ENCODE results near the gene MAP3K13.

MAP3K13 gene, protein sequence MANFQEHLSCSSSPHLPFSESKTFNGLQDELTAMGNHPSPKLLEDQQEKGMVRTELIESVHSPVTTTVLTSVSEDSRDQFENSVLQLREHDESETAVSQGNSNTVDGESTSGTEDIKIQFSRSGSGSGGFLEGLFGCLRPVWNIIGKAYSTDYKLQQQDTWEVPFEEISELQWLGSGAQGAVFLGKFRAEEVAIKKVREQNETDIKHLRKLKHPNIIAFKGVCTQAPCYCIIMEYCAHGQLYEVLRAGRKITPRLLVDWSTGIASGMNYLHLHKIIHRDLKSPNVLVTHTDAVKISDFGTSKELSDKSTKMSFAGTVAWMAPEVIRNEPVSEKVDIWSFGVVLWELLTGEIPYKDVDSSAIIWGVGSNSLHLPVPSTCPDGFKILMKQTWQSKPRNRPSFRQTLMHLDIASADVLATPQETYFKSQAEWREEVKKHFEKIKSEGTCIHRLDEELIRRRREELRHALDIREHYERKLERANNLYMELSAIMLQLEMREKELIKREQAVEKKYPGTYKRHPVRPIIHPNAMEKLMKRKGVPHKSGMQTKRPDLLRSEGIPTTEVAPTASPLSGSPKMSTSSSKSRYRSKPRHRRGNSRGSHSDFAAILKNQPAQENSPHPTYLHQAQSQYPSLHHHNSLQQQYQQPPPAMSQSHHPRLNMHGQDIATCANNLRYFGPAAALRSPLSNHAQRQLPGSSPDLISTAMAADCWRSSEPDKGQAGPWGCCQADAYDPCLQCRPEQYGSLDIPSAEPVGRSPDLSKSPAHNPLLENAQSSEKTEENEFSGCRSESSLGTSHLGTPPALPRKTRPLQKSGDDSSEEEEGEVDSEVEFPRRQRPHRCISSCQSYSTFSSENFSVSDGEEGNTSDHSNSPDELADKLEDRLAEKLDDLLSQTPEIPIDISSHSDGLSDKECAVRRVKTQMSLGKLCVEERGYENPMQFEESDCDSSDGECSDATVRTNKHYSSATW

DNA sequence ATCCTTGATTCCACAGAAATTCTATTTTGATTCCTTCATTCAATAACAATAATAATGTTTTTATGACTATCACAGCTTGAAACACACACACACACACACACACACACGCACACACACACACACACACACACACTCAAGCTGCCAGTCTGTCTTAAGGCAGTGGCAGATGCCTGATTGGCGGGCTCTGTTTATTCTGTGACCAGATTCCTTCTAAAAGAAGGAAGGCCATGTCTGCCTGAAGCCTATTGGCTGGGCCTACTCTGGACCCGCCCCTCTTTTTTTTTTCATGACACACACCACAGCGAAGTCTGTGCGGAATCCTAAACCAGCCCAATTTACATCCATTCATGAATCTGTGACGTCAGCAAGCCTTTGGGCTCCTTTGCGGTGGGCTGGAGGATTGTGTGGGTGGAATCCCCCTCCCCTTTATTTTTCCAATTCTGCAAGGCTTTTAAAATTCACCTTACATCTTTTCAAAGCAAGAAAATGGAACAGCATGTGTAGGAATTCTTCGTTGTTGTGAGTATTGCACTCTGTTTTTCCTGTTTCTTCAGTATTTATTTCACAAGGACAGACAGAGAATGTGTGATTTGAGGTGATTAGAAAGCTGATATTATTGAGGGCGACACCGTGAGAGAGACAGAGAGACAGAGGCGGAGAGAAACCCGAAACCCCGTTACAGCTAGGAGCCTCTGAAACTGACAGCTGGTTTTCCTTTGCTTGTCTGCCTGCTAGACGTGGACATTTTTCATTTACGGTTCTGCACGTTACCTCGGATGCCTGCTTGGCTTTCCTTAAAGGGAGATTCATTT is at the start of gene MAP3K13:
Gene MAP3K13 (plus strand): TSS at position 287 of the 812 bp plus-strand sequence. CDS start 65,446 bp downstream, outside the sequence.
- peak; percentile 79 for DNase-seq

DNA sequence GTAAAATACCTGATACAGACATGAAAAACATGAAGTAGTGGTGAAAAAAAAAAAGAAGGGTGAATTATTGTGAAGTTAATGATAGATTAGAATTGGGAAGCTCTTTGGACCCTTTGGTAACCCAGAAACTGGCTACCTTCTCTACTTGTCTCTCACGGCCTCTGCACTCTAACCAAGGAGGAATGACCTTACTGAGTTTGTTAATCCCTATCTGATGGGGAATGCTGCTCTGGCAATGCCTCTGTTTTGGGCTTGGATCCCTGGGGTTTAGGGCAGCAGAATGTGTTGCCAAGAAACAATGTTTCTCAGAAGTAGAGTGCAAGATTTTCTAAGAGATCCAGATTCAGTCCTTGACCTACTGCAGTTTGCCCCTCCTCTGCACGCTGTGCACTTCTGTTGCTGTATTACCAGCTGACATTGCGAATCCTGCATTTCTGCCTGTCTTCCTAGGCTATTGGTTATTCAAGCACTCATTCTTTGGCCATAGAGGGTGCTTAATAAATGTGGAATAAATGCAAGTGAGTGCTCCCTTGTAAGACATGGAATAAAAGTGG is 49.2 kb upstream of the MAP3K13 start:
- no peak for DNase-seq

DNA sequence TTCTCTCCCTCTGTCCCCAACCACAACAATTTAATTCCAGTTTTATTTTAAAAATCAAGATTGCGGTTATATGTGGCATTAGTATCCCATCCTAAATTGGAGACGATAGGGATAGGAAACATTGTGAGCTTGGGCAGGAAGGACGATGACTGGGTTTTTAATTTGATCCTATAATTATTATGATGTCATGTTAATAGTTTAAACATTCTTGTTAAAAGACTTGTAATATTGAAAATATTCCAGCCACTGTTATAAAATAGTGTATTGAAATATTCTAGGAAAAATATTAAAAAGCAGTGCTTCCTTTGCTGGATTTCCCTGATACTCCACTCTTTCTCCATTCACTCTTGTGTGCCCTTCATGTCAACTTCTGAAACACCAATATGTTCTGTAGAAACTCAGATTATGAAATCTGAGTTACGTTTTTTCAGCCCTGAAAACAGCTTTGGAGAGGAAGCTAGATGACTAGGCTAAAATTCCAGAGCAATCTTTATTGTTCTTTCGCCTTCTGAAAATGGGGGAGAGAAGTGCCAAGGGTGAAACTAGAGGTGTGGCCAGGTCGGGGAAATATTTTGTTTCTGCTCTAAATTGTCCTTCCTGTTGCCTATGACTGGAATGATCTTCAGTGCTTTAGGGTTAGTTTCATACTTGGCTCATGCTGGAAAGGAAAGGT is 46.1 kb upstream of the MAP3K13 start:
- DNase-seq: no peak

DNA sequence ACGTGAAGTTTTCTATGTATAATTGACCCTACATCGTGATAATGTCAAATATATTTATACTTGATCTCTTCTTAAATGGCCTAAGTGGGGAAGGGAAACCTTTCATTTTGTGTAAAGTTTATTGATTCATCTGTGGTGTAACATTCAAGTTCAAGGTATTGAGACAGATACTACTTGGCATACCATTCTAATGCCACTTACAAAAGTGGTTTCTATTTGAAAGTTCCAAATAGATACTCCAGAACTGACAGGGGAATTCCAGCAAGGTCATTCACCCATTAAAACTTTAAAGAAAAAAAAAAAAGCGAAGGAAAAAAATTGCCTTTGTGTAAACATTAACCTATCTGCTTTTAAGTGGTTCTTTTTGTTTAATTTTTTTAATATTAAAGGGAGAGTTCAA is 45.3 kb upstream of the MAP3K13 start:
- DNase-seq: no peak

DNA sequence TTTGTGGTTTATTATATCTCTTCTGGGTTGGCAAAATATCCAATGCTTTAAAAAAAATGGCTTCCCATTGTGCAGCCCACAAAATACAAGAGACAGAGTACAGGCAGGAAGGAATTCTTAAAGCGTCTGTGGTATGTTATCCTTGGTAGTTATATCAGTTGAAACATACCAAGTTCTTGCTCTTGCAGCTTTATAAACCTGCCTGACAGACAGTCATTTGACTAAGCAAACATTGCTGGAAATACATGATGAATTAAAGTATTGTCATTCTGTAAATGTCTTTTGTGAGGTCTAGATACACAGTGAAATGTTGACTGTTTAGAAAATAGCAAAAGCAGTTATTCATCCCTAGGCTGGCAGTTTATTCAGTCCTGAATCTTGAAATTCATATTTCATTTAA is 44.8 kb upstream of the MAP3K13 start:
- no peak for DNase-seq

DNA sequence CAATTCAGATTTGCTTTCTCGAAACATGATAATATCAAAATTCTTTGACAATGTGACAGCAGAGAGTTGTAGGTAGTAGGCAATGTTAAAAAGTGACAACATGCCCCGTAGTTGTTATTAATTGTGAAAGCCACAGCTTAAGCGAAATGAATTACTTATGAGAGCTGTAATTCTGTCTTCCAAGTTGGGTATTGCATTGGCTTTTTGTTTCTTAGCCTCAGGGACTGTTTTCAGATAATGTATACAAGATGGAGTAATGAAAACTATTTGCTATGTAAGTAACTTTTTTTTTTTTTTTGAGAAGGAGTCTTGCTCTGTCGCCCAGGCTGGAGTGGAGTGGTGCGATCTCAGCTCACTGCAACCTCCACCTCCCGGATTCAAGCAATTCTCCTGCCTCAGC is 43.1 kb upstream of the MAP3K13 start:
- no peak for DNase-seq

DNA sequence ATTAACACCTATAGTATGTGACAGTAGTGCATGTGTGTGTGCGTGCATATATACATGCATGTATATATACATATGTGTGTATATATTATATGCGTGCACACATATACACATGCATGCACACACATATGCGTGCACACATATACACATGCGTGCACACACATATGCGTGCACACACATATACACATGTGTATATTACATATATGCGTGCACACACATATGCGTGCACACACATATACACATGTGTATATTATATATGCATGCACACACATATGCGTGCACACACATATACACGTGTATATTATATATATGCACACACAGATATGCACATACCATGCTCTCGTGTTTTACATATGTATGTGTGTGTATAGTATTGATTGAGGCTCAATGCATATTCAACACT is 42.0 kb upstream of the MAP3K13 start:
- no peak for DNase-seq

DNA sequence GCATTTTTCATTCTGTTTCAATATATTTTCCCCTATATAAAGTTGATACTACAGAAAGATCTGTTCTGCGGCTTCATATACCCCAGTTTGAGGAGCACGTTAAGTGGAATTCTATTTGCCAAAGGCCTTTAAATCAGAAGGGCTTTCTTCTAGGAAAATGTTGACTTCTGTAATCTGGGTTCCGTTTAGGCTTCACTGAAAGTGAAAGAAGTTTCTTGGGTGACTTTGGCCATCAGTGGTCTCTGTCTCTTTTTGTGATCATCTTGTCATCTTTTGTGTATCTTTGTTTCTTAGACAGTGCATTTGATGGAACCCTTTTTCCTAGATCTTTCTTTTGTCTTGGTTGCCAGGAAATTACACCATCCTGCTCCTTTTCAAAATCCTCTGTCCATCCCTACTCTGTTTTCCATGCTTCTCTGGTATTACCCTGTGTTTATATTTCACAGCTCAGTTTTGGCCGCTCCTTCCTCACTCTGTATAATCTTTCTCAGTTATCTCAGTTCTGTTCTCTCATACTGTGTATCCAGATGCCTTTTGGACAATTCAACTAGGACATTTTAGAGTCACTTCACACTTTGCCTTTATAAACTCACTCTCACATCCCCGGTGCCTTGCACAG is 40.7 kb upstream of the MAP3K13 start:
- DNase-seq: no peak

DNA sequence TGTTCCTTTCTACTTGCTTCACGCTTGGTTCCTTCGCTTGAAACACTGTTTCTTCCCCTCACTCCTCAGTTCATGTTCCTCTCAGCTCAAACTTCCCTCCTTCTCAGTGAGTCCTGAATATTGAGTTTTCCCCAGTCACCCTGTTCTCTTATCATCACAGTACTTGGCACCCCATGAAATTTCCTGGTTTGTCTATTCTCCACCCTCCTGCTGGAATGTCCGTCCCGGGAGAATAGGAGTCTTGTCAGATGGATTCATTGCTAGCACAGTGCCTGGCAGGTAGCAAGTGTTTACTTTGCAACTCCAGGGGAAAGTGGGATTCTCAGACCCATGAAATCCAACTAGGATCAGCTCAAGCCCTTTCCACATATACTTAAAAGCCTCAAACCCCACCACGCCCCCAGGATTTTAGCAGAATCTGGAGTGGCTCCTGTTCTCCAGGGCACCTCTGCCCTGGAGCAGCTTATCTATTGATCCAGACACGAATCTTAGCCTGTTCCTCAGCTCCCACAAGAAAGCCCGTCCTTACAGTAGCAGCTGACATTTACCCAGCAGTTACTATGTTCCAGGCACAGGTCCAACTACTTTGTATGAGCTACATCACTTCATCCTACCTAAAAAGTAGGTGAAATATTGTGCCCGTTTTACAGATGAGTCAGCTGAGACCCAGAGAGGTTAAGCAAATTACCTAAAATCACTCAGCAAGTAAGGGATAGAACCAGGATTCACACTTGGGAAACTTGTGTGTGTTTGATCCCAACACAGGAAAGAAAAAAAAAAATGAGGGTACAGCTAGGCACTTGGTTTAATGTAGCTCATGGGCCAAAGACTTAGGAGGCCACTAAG is 36.8 kb upstream of the MAP3K13 start:
- DNase-seq: no peak

DNA sequence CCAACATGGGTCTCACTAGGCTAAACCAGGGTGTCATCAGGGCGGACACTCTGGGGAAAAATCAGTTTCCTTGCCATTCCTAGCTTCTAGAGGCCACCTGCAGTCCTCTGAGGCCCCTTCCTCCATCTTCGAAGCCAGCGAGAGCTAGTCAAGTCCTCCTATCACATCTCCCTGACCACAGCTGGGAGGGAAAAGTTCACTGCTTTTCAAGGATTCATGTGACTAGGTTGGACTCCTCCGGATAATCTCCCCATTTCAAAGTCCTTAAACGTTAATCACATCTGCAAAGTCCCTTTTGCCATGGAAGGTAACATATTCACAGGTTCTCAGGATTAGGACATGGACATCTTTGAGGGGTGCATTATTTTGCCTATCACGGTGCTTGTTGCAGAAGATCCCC is 35.9 kb upstream of the MAP3K13 start:
- DNase-seq: no peak

DNA sequence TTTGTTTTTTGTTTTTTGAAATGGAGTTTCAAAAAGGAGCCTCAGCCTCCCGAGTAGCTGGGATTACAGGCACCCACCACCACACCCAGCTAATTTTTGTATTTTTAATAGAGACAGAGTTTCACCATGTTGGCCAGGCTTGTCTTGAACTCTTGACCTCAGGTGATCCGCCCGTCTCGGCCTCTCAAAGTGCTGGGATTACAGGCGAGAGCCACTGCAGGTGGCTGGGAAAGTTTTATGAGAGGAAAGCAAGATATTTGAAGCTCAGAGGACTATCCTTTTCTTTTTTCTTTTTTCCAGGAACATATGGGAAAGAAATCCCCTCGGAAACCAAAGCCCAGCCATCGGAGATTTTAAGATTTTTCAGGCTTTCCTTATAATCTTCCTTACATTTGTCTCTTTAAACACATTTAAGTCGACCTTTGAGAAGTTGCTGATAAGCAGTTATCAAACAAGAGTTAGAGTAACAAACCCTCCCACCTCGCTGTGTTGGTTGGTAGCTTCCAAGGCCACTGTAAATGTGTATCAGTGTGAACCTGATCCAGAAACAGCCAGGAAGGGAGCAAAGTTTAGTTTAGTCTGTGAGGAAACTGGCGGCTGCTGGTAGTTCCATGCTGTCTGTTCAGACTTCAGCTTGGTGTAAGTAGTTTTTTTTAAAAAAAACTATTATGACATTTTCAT is 34.5 kb upstream of the MAP3K13 start:
- no peak for DNase-seq

DNA sequence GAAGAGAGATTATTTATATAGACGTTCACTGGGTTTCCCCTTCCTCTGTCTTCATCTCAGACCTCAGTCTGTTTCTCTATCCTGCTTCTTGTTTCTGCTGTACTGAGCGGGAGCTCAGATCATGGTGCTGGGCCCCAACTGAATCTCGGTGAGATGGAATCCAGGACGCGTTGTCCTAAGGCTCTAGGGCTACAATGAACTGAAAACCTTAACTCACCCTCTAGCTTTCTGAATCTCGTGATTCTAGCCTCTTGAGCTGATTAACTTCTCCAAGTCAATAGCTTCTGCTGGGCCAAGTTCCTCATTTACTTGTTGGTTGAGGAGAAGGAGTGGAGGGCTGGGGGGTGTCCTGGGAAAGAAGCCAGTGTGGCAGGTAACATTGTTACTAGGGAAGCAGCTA is 32.7 kb upstream of the MAP3K13 start:
- no peak for DNase-seq

DNA sequence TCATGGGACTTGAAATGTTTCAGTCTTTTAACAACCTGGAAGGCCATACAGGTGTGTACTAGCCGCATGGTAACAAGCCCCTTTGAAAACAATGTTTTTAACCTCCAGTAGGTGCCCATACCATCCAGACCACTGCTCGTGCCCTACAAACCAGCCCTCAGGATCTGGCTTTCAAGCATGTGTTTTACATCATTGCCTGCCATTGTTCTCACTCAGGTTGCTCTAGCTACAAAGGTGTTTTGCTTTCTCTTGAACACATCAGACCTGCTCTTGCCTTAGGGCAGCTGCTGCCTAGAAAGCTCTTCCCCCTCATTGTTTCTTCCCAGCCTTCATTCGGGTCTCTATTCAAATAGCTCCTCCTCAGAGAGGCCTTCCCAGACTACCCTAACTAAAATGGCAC is 32.3 kb upstream of the MAP3K13 start:
- peak; percentile 23 for DNase-seq

DNA sequence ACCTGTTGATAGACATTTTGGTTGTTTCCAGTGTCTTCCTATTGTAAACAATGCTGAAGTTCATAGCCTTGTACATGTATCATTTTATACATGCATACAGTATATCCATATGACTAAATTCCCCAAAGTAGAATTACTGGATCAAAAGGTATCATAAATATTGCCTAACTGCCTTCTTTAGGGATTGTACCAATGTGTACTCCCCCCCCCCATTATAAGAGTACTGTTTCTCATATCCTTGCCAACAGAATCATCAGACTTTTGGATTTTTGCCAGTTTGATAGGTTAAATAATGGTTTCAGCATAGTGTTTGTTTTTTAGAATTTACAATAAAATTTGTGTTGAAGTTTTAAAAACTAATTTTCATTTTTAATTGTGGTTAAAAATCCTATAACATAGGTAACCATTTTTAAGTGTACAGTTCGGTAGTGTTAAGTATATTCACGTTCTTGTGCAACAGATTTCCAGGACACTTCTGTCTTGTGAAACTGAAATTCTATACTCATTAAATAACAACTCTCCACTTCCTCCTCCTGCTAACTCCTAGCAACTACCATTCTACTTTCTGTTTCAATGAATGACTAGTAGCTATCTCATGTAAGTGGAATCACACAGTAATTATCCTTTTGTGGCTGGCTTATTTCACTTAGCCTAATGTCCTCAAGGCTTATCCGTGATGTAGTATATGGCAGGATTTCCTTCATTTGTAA is 30.8 kb upstream of the MAP3K13 start:
- peak; percentile 97 for DNase-seq

DNA sequence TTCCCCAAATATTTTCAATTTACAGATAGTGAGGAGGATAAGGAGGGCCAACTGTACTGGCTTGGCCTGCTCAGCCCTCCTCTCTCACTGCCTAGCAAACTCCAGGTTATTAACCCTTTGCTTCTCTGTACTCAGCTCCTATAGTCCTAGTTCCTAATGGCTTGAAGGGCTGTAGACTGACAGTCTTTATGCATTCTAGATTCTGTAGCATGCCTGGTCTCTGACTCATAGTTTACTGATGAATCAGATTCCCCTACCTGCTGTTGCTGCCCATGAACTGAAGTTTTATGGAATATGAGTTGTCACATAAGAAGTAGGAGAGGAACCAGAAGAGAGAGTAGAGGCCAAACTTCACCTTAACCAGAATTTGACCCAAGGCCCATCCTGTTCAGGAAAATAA is 27.1 kb upstream of the MAP3K13 start:
- no peak for DNase-seq

DNA sequence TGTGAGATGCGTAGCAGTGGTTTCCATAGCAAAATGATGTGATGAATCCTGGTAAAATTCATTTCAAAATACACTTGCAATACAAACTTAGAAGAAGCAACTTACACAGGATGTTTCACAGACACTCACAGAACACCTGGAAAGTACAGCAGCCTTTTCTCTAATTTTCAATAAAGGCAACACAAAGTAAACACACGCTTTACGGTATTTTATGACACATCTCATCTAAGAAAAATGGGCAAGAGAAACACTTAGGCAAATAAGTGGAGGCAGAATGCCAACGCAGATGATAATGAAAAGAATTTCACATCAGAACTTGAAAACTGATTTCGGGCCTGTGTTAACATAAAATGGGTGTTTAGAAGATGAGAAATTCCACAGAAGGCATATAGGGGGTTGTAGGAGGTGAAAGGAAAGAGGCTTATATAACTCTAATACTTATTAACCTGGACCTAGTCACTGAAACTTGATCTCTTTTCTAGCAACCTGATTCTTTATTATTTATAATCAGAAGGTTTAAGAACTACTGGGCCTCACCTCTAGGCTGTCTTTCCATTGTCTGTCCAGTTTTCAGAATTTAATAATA is 25.6 kb upstream of the MAP3K13 start:
- peak; percentile 60 for DNase-seq

DNA sequence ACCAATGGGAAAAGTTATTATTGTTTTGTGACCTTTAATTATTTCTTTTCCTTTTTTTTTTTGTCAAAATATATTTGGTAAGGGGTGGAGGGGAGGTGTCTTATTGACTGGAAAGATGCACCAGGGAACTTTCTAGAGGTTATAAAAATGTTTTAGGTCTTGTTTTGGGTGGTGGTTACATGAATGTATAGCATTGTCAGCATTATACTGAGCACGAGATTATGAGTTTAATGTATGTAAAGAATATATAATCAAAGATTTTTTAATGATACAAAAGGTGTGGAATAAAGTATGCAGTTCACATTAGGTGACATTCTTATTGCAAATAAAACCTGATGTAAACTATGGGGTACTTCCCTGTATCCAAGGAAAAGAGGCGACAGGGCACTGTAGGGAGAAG is 23.0 kb upstream of the MAP3K13 start:
- DNase-seq: no peak

DNA sequence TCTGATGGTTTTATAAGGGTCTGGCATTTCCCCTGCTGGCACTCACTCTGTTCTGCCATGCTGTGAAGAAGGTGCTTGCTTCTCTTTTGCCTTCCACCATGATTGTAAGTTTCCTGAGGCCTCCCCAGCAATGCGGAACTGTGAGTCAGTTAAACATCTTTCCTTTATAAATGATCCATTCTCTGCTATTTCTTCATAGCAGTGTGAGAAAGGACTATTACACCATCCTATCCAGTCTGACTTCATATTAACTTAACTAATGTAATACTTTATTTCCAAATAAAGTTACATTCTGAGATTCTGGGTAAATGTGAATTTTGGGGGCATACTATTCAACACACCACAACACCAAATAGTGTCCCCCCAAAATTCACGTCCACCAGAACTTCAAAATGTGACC is 22.2 kb upstream of the MAP3K13 start:
- DNase-seq: no peak
